ENCODE results near the gene MAST4.

Gene MAST4

GRCh38 chr5:66985417-66985816 is 389.2 kb downstream of the MAST4 start:
- no peaks in the 10 kb centered on the region for H3K27me3 ChIP-seq
- H3K36me3 ChIP-seq: no peaks in the 10 kb centered on the region
- no peak overlapping the region for H3K4me2 ChIP-seq
- no peak for TF ChIP-seq Cebpa-rat (IDR thresholded peaks at IDR 0.05)
- no peaks in the 10 kb centered on the region for H3K9me3 ChIP-seq (replicated peaks in 1 of 11)
- no peaks in the 10 kb centered on the region for H4K20me1 ChIP-seq
- H3K4me1 ChIP-seq: peaks cover 0 to 15% (median 3%) of the 10 kb centered on the region in 10 experiments; a peak in 9 of 20 replicates
- H3K9ac ChIP-seq: no peak overlapping the region
- no peak overlapping the region for H3K4me3 ChIP-seq
- no peak overlapping the region for H3K27ac ChIP-seq

GRCh38 chr5:66986009-66986408 is 389.8 kb downstream of the MAST4 start:
- Histone ChIP-seq H4K20me1 (no peaks in the 10 kb centered on the region), H3K4me1 (peaks cover 0 to 15% (median 3%) of the 10 kb centered on the region in 10 experiments; a peak in 9 of 20 replicates), H3K4me2 (no peak overlapping the region; a peak in 1 of 22 replicates), H3K9me3 (replicated peaks in 1 of 11) (no peaks in the 10 kb centered on the region), H3K27ac (no peak overlapping the region), H3K27me3 (no peaks in the 10 kb centered on the region), H3K36me3 (no peaks in the 10 kb centered on the region), H3K9ac (no peak overlapping the region), H3K4me3 (no peak overlapping the region)
- no peak for TF ChIP-seq Cebpa-rat (IDR thresholded peaks at IDR 0.05)

- H3K36me3 ChIP-seq: no peaks in the 10 kb centered on the region
- H3K9ac ChIP-seq: no peak overlapping the region
- no peaks in the 10 kb centered on the region for H4K20me1 ChIP-seq
- no peaks in the 10 kb centered on the region for H3K9me3 ChIP-seq (replicated peaks in 1 of 11)
- peaks cover 0 to 15% (median 3%) of the 10 kb centered on the region in 10 experiments; a peak in 9 of 20 replicates for H3K4me1 ChIP-seq
- H3K4me3 ChIP-seq: no peak overlapping the region
- H3K27ac ChIP-seq: no peak overlapping the region
- no peak overlapping the region for H3K4me2 ChIP-seq
- no peaks in the 10 kb centered on the region for H3K27me3 ChIP-seq
- no peak for TF ChIP-seq Cebpa-rat (IDR thresholded peaks at IDR 0.05)
These were observed 390.3 kb downstream of the MAST4 start for GRCh38 chr5:66986534-66986933.

- TF ChIP-seq Cebpa-rat (IDR thresholded peaks at IDR 0.05): no peak
- peaks cover under 1 to 15% (median 4%) of the 10 kb centered on the region in 10 experiments; a peak in 14 of 20 replicates for H3K4me1 ChIP-seq
- H4K20me1 ChIP-seq: no peaks in the 10 kb centered on the region
- no peaks in the 10 kb centered on the region for H3K36me3 ChIP-seq
- H3K27ac ChIP-seq: no peak overlapping the region
- H3K4me2 ChIP-seq: no peak overlapping the region
- H3K4me3 ChIP-seq: no peak overlapping the region
- H3K9ac ChIP-seq: no peak overlapping the region
- no peaks in the 10 kb centered on the region for H3K9me3 ChIP-seq (replicated peaks in 1 of 11)
- no peaks in the 10 kb centered on the region for H3K27me3 ChIP-seq
These were observed 390.9 kb downstream of the MAST4 start for GRCh38 chr5:66987126-66987525.

GRCh38 chr5:66987540-66987939 is 391.3 kb downstream of the MAST4 start:
- H4K20me1 ChIP-seq: no peaks in the 10 kb centered on the region
- no peaks in the 10 kb centered on the region for H3K27me3 ChIP-seq
- H3K4me1 ChIP-seq: peaks cover 4 to 15% (median 6%) of the 10 kb centered on the region in 10 experiments; a peak in 18 of 20 replicates
- H3K36me3 ChIP-seq: no peaks in the 10 kb centered on the region
- TF ChIP-seq Cebpa-rat (IDR thresholded peaks at IDR 0.05): no peak
- H3K4me2 ChIP-seq: no peak overlapping the region
- no peak overlapping the region for H3K27ac ChIP-seq
- no peak overlapping the region for H3K9ac ChIP-seq
- no peaks in the 10 kb centered on the region for H3K9me3 ChIP-seq (replicated peaks in 1 of 11)
- no peak overlapping the region for H3K4me3 ChIP-seq

DNA sequence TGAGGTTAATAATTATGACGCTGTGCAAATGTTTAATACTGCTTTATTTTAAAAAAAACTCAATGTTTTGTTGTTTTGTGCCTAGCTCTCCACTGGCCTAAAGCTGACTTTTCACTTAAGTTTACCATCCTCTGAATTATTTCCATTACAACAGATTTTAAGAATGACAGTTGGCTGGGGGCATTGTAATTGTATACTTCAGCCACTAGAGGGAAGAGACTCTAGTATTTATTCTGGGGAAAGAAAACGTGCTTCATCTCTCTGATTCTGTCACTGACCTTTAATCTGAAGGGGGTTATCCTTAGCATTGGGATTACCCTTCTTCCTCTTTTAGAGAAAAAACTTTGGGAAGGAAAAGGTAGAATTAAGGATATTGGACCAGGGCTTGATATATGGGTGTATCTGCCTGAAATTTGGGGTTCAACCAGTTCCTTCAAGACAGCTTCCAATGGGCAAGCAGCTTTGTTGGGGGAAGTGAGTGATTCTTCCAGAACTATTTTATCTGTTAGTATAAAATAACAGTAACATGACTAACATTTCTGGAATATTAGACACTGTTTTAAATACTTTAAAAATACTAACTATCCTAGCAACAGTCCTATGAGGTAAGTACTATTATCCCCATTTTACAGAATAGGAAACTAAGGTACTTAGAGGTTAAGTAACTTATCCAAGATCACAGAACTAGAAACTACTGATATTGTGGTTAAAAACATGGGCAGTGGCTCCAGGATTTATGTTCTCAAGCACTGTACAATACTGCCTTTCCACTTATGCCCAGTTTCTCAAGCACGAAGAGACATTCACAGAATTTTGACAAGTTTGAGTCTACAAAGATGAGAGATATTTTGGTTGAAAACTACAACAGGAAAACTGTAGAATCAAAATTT is 392.0 kb downstream of the MAST4 start:
- TF ChIP-seq Cebpa-rat (IDR thresholded peaks at IDR 0.05): no peak
- Histone ChIP-seq H3K4me3 (no peak overlapping the region), H4K20me1 (no peaks in the 10 kb centered on the region), H3K27me3 (no peaks in the 10 kb centered on the region), H3K4me1 (peaks cover 5 to 17% (median 11%) of the 10 kb centered on the region in 10 experiments; a peak in 19 of 20 replicates), H3K4me2 (no peak overlapping the region), H3K36me3 (no peaks in the 10 kb centered on the region), H3K9ac (no peak overlapping the region), H3K27ac (no peak overlapping the region), H3K9me3 (replicated peaks in 1 of 11) (no peaks in the 10 kb centered on the region)

- H3K36me3 ChIP-seq: no peaks in the 10 kb centered on the region
- no peaks in the 10 kb centered on the region for H3K9me3 ChIP-seq (replicated peaks in 1 of 11)
- H3K9ac ChIP-seq: no peak overlapping the region
- H3K4me3 ChIP-seq: no peak overlapping the region
- peaks cover 5 to 21% (median 15%) of the 10 kb centered on the region in 10 experiments; a peak in 19 of 20 replicates for H3K4me1 ChIP-seq
- no peak for TF ChIP-seq Cebpa-rat (IDR thresholded peaks at IDR 0.05)
- H4K20me1 ChIP-seq: no peaks in the 10 kb centered on the region
- no peak overlapping the region for H3K4me2 ChIP-seq
- no peaks in the 10 kb centered on the region for H3K27me3 ChIP-seq
- no peak overlapping the region for H3K27ac ChIP-seq
These were observed 393.1 kb downstream of the MAST4 start for GRCh38 chr5:66989286-66989685.

DNA sequence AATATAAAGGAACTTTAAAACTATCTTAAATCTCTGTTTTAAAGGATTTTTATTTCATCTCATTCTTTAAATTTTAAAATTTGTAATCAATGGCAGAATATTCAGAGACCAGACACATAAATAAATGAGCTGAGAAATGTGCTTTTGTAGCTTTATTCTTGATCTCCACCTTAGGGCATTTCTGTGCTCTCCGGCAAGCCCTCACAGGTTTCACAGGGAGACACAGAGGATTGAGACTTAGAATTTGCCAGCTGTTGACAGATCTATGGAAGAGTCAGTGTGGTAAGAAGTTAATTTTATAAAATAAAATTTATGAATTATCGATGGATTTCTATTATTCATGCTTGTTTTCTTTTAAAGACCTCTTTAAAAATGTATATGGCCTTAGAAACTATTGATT is 393.6 kb downstream of the MAST4 start:
- no peaks in the 10 kb centered on the region for H3K27me3 ChIP-seq
- no peaks in the 10 kb centered on the region for H4K20me1 ChIP-seq
- TF ChIP-seq Cebpa-rat (IDR thresholded peaks at IDR 0.05): no peak
- H3K36me3 ChIP-seq: no peaks in the 10 kb centered on the region
- H3K4me2 ChIP-seq: no peak overlapping the region
- no peak overlapping the region for H3K4me3 ChIP-seq
- no peak overlapping the region for H3K9ac ChIP-seq
- no peaks in the 10 kb centered on the region for H3K9me3 ChIP-seq (replicated peaks in 1 of 11)
- H3K4me1 ChIP-seq: peaks cover 5 to 21% (median 15%) of the 10 kb centered on the region in 10 experiments; a peak in 19 of 20 replicates
- no peak overlapping the region for H3K27ac ChIP-seq

GRCh38 chr5:66991746-66992145 is 395.6 kb downstream of the MAST4 start:
- H4K20me1 ChIP-seq: no peaks in the 10 kb centered on the region
- no peak overlapping the region for H3K4me3 ChIP-seq
- TF ChIP-seq Cebpa-rat (IDR thresholded peaks at IDR 0.05): no peak
- no peak overlapping the region for H3K9ac ChIP-seq
- H3K27me3 ChIP-seq: no peaks in the 10 kb centered on the region
- peaks cover 1 to 16% (median 14%) of the 10 kb centered on the region in 10 experiments; a peak in 18 of 20 replicates for H3K4me1 ChIP-seq
- H3K4me2 ChIP-seq: no peak overlapping the region; a peak in 1 of 22 replicates
- no peaks in the 10 kb centered on the region for H3K9me3 ChIP-seq (replicated peaks in 1 of 11)
- H3K36me3 ChIP-seq: no peaks in the 10 kb centered on the region
- no peak overlapping the region for H3K27ac ChIP-seq

All from BLaER1 treated with 17β-estradiol and CSF1 and Interleukin-3, amounts not matched to agents 10 nM and 100 nM (cell line).